Stimulated activated CD4-positive, alpha-beta T cell treated with anti-CD3 and anti-CD28 coated beads, Interleukin-12 subunit alpha, Interleukin-12 subunit beta, amount 100 ng/mL, for 4 hours (primary cell): ENCODE data around the gene TTBK1.

Experiments used
- DNase-seq: peaks from one replicate; pipeline ENCODE4 v3.0.0-alpha.2; 2020

TTBK1 gene

GRCh38 chr6:43308101-43308989 lies 65.1 kb downstream of the TTBK1 start, which contains the start of gene CRIP3:
Gene CRIP3, minus strand, starts transcription at chr6:43308826. Its CDS starts 34 bp downstream, at chr6:43308792.
- DNase-seq = peak; percentile 42

- no peak for DNase-seq
These were observed 65.8 kb downstream of the TTBK1 start for GRCh38 chr6:43308990-43309477.

GRCh38 chr6:43310134-43310533 lies 66.9 kb downstream of the TTBK1 start:
- no peak for DNase-seq

- DNase-seq = no peak
These were observed 67.3 kb downstream of the TTBK1 start for GRCh38 chr6:43310624-43311023.

DNA sequence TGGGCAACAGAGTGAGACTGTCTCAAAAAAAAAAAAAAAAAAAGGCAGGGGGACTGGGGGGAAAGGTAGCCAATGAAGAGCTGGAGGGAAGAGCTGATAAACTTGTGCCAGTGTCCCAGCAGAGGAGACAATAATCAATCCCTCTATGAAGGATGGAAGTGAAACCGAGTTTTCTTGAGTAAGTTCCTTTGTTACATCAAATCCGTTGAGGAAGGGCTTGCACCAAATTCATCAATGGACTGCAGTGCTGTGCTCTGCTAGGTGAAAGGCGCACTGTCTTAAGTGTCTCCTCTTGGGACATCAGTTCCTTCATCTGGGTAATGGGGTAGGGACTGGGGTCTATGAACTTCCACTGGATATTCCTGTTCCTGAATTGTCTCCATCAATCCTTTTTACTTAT lies 68.4 kb downstream of the TTBK1 start:
- DNase-seq = no peak

GRCh38 chr6:43313813-43314212 lies 70.5 kb downstream of the TTBK1 start:
- no peak for DNase-seq

- DNase-seq = no peak
These were observed 74.7 kb downstream of the TTBK1 start for GRCh38 chr6:43318011-43318410.

GRCh38 chr6:43325876-43326275 lies 82.6 kb downstream of the TTBK1 start:
- no peak for DNase-seq

GRCh38 chr6:43328528-43328927 lies 85.2 kb downstream of the TTBK1 start:
- DNase-seq = no peak

DNA sequence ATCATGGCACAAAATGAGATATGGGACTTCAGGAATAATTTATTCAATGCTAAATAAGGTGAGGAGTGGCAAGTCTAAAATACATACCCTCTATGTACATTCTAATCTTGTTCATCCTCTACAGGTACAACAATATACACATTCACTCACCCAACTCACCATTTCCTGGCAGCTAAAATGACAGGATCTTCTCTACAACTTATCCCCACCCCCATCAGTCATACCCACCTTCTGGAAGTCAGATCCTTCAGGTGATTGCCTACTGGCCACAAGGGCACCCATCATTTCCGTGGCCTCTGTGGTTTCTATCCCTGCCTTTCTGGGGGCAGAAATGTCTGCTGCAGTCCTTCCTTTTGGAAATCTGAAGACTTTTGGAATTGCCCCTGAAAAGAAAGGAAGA lies 88.2 kb downstream of the TTBK1 start:
- DNase-seq = no peak

DNA sequence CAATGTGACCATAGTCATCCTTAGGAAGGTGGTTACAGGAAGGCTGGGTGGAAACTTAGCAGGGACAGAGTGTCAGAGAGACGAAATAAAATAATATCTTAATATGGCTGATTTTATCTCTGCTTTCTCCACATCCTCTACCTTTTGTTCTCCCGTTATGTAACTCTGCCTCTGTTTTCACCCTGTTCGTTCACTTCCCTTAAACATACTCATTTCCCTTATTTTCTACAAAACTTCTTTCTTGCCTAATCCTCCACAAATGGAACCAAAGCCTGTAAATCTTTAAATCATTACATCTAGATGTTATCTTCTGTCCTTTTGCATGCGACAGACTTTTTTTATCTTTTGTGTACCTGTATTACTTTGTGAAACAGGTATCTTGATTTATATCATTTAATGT lies 88.6 kb downstream of the TTBK1 start:
- DNase-seq = no peak

GRCh38 chr6:43334466-43335095 lies 91.3 kb downstream of the TTBK1 start:
- no peak for DNase-seq

GRCh38 chr6:43335469-43335868 lies 92.2 kb downstream of the TTBK1 start:
- no peak for DNase-seq

- DNase-seq = no peak
These were observed 93.1 kb downstream of the TTBK1 start for GRCh38 chr6:43336382-43336781.
